OCI-LY3 (cell line): ENCODE data around the gene CDK16.
"Not testable (repeated sequence)": the region's sequence is repeated elsewhere in the genome, so short reads cannot be mapped to it uniquely, and the experiment has no call there.

Source experiments
- H2AFZ ChIP-seq: fragments of 200-600, 300-600 bp; shearing (Covaris generic); 2 replicates; pipeline ENCODE4 v1.6.0; 2014; ENCODE audit warnings: antibody characterized with exemption, low read depth, low read length
- H3K27ac ChIP-seq: fragments of 200-600, 300-600 bp; sonication (generic); 2 replicates; pipeline ENCODE4 v1.5.1; 2014; ENCODE audit warnings: mild to moderate bottlenecking, low read length, moderate library complexity, mixed read lengths
- H3K27me3 ChIP-seq: fragments of 200-600, 300-600 bp; sonication (generic); 2 replicates; pipeline ENCODE4 v1.6.1; 2014; ENCODE audit warnings: low read depth, low read length, mixed read lengths
- H3K36me3 ChIP-seq: fragments of 200-600, 300-600 bp; sonication (generic); replicated peaks from 2 replicates; pipeline ENCODE3; 2014; ENCODE audit warnings: low read depth, low read length, mixed read lengths
- H3K4me1 ChIP-seq: fragments of 300-600, 200-600 bp; sonication (generic); 2 replicates; pipeline ENCODE4 v1.6.1; 2014; ENCODE audit warnings: low read length, mixed read lengths
- H3K4me2 ChIP-seq: fragments of 200-600, 300-600 bp; sonication (generic); 2 replicates; pipeline ENCODE4 v1.6.1; 2014; ENCODE audit warnings: low read length, mixed read lengths
- H3K4me3 ChIP-seq: fragments of 300-600, 200-600 bp; sonication (generic); 2 replicates; pipeline ENCODE4 v1.5.1; 2014; ENCODE audit warnings: antibody characterized with exemption, mild to moderate bottlenecking, low read length, moderate library complexity
- H3K79me2 ChIP-seq: fragments of 300-600, 200-600 bp; shearing (Covaris generic); 2 replicates; pipeline ENCODE4 v1.6.1; 2014; ENCODE audit warnings: mild to moderate bottlenecking, low read length, mixed read lengths
- H3K9ac ChIP-seq: fragments of 300-600, 200-600 bp; shearing (Covaris generic); 2 replicates; pipeline ENCODE4 v1.6.0; 2014; ENCODE audit warnings: mild to moderate bottlenecking, low read length, moderate library complexity
- H3K9me3 ChIP-seq: fragments of 200-600, 300-600 bp; shearing (Covaris generic); 2 replicates; pipeline ENCODE4 v1.6.1; 2014; ENCODE audit warnings: low read length, mixed read lengths; ENCODE audit not compliant: insufficient read depth
- H4K20me1 ChIP-seq: fragments of 200-600, 300-600 bp; sonication (generic); 2 replicates; pipeline ENCODE4 v1.6.1; 2016; ENCODE audit warnings: low read length, mixed read lengths; ENCODE audit not compliant: insufficient read depth
- CTCF ChIP-seq: fragments of 200-600, 300-600 bp; sonication (generic); IDR thresholded peaks from 2 replicates; pipeline ENCODE4 v1.5.1; 2014; ENCODE audit warnings: antibody characterized with exemption, low read length, low read depth
- EZH2phosphoT487 ChIP-seq: fragments of 200-600 bp; shearing (Covaris generic); IDR thresholded peaks from 2 replicates; pipeline ENCODE4 v1.6.1; 2018; ENCODE audit warnings: antibody characterized with exemption, mixed run types, low read depth

CDK16 gene

GRCh38 chrX:47250017-47250347 is 31.5 kb downstream of the CDK16 start:
- Histone ChIP-seq H3K4me3 (no peak overlapping the region), H3K4me2 (no peak overlapping the region), H3K4me1 (peaks cover 13% of the 10 kb centered on the region), H3K36me3 (peaks cover 3% of the 10 kb centered on the region), H3K79me2 (no peaks in the 10 kb centered on the region), H4K20me1 (no peaks in the 10 kb centered on the region), H3K27ac (peak overlapping the region; percentile 55; the same call in 1 of the 2 replicates), H3K27me3 (no peaks in the 10 kb centered on the region), H3K9me3 (no peaks in the 10 kb centered on the region), H2AFZ (no peak overlapping the region), H3K9ac (no peak overlapping the region)
- TF ChIP-seq CTCF (no peak), EZH2phosphoT487 (no peak)

GRCh38 chrX:47257620-47258019 is 39.1 kb downstream of the CDK16 start:
- H3K4me3 ChIP-seq, H2AFZ ChIP-seq, H3K36me3 ChIP-seq, H3K79me2 ChIP-seq, H3K9me3 ChIP-seq, H3K9ac ChIP-seq, H3K27me3 ChIP-seq, H3K4me2 ChIP-seq, H4K20me1 ChIP-seq, H3K4me1 ChIP-seq, H3K27ac ChIP-seq: not testable (repeated sequence)

- Histone ChIP-seq H3K27ac (no peak overlapping the region), H2AFZ (no peak overlapping the region), H3K9ac (no peak overlapping the region), H3K36me3 (no peaks in the 10 kb centered on the region), H3K79me2 (no peaks in the 10 kb centered on the region), H3K4me3 (no peak overlapping the region), H3K27me3 (no peaks in the 10 kb centered on the region), H4K20me1 (no peaks in the 10 kb centered on the region), H3K9me3 (no peaks in the 10 kb centered on the region), H3K4me2 (no peak overlapping the region), H3K4me1 (peaks cover 6% of the 10 kb centered on the region)
- TF ChIP-seq CTCF = no peak
- no peak for TF ChIP-seq EZH2phosphoT487
Measured at GRCh38 chrX:47264483-47265173, 46.1 kb downstream of the CDK16 start.

GRCh38 chrX:47266643-47267042 is 48.2 kb downstream of the CDK16 start:
- no peak overlapping the region for H3K9ac ChIP-seq
- no peaks in the 10 kb centered on the region for H3K79me2 ChIP-seq
- no peak overlapping the region for H3K4me3 ChIP-seq
- H3K4me1 ChIP-seq = peaks cover 6% of the 10 kb centered on the region
- H3K4me2 ChIP-seq = no peak overlapping the region
- TF ChIP-seq CTCF (no peak), EZH2phosphoT487 (no peak)
- no peaks in the 10 kb centered on the region for H3K36me3 ChIP-seq
- no peak overlapping the region for H3K27ac ChIP-seq
- no peaks in the 10 kb centered on the region for H3K27me3 ChIP-seq
- H4K20me1 ChIP-seq = no peaks in the 10 kb centered on the region
- H3K9me3 ChIP-seq = no peaks in the 10 kb centered on the region
- no peak overlapping the region for H2AFZ ChIP-seq
